Stimulated activated naive CD8-positive, alpha-beta T cell treated with anti-CD3 and anti-CD28 coated beads, Interleukin-15, Interleukin-2, amounts not matched to agents 100 U/mL and 50 U/mL, for 24 hours (primary cell): ENCODE measurements around the gene ASPHD1.

Experiments
- ATAC-seq: fragments of 150-1000 bp; cut with Tn5 transposase; one replicate; pipeline ENCODE4 v1.10.0; 2021
- DNase-seq: peaks from one replicate; pipeline ENCODE4 v3.0.0; 2021

Gene ASPHD1

DNA sequence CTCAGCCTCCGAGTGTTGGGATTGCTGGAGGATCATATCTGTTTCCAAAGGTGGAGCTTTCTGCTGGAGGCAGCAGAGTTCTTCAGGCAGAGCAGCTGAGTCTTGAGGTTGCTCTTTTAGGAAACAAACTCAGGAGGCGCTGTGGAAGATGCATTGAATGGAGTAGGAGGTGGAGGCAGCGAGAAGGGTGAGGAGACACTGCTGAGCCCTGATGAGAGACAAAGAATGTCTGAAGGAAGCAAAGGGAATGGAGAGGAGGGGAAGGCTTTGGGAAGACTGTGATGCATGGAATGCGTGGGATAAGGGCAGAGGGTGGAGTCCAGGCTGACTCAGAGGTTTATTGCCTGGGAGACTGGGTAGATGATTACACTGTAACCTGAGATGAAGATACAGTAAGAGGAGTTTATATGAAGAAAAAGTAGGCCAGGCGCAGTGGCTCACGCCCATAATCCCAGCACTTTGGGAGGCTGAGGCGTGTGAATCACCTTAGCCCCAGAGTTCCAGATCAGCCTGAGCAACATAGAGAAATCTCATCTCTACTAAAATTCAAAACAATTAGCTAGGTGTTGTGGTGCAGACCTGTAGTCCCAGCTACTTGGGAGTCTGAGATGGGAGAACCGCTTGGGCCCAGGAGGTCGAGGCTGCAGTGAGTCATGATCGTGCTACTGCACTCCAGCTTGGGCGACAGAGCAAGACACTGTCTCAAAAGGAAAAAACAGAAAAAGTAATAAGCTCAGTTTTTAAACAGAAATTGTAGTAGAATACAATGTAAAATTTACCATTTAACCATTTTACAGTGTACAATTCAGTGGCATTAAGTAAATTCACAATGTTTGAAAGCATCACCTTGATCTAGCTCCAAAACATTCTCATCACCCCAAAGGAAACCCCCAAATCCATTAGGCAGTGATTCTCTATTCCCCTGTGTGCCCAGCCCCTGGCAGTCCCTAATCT, 43.8 kb downstream of the ASPHD1 start:
- no peak for DNase-seq

DNA sequence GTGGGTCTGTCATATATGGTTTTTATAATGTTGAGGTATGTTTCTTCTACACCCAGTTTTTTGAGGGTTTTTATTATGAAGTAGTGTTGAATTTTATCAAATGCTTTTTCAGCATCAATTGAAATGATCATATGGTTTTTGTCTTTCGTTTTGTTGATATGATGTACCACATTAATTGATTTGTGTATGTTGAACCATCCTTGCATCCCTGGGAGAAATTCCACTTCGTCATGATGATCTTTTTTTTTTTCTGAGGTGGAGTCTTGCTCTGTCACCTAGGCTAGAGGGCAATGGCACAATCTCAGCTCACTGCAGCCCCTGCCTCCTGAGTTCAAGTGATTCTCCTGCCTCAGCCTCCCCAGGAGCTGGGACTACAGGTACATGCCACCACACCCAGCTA, 47.6 kb downstream of the ASPHD1 start:
- ATAC-seq, result no peak
- DNase-seq, result no peak

More for the DNA sequence above, 43.8 kb downstream of the ASPHD1 start:
- no peak for ATAC-seq

DNA sequence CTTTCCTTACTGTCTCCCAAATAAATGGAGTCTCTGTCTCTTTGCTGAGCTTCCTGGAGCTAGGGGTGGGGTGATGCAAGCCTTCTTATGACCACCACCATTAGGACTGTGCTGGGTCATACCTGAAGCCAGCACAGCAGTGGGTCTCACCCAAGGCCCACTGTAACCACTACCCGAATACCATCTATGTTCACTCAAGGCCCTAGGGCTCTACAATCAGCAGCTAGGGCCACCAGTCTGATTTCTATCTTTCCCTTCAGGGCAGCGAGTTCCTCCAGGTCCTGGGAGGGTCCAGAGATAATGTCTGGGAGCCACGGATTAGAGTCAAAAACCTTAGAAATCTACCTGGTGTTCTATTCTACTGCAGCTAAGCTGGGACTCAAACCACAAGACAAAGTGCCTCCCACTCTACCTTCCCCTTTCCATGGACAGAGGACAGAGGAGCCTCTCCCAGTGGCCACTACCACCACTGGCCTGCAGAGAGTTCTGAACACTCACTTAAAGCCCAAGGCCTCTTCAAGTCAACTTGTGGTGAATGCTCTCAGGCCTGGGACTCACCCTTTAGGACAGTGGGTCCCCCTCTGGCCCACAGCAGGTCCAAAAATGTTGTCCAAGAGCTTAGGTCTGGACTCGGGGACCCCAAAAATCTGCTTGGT, 50.6 kb downstream of the ASPHD1 start:
- DNase-seq, result no peak
- ATAC-seq, result no peak

DNA sequence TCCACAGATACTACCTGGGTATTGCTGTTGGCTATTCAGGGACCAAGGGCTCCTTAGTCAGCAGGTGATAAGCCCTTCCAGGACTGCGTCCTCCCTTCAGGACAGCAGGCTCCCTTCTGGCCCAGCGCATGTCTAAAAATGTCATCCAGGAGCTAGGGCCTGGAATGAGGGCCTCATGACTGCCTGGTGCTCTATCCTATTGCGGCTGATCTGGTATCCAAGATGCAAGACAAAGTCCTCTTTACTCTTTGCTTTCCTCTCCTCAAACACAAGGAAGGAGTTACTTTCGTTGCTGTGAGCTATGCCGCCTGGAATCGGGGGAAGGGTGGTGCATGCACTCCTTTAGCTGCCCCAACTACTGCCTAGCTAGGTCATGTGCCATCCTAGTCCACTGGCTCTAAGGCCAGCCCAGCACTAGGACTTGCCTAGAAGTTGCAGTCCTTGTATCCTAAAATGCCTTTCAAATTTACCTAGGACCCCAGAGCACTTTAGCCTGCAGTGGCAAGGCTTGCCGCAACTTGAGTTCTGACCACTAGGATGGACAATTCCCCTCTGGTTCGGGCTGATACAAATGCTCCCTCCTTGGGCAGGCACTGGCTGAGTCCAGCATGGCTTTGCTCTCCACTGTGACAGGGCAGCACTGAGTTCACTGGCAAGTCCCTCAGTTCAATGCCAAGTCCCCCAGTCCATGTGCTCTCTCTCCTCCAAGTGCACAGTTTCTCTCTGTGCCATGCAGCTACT, 51.5 kb downstream of the ASPHD1 start:
- ATAC-seq (no peak), DNase-seq (no peak)
